ENCODE results near the gene WNT9A. TPM values are rescaled to one million over a fixed set of nuclear protein-coding genes. Genes with fewer than 3 reads are reported as not detected.
A peak's percentile ranks its signal among the peaks of the same experiment; 100 is the strongest.

The WNT9A gene
- total RNA-seq, 2 donors from 2014 or later = 1.2 to 1.7 TPM

- H3K27me3 Mint-ChIP-seq (ENCODE audit: insufficient read depth) = peaks cover 2% of the 10 kb centered on the region
- H3K9ac ChIP-seq (ENCODE audit: extremely low read depth, low read length, poor library complexity, severe bottlenecking) = no peak overlapping the region
- no peaks in the 10 kb centered on the region for H3K27me3 ChIP-seq (ENCODE audit: control insufficient read depth, insufficient read depth, low read length, poor library complexity, severe bottlenecking)
- H3K36me3 ChIP-seq (ENCODE audit: control insufficient read depth, insufficient read depth, low read length) = no peaks in the 10 kb centered on the region
- H3K9me3 Mint-ChIP-seq = no peaks in the 10 kb centered on the region
- H3K27ac Mint-ChIP-seq = no peak overlapping the region
- no peaks in the 10 kb centered on the region for H3K36me3 Mint-ChIP-seq (ENCODE audit: low read depth)
- DNase-seq = peak; percentile 68
- no peak overlapping the region for H3K4me3 ChIP-seq (ENCODE audit: low read length)
- TF ChIP-seq CTCF (conservative IDR thresholded peaks at IDR 0.05) = no peak
- H3K9me3 ChIP-seq (ENCODE audit: control insufficient read depth, low read length) = no peaks in the 10 kb centered on the region
- peak overlapping the region; percentile 52 for H3K4me3 Mint-ChIP-seq
- no peak overlapping the region for H3K27ac ChIP-seq (ENCODE audit: low read depth, low read length)
- 61 to 64% methylated on average over 10 to 18 of the region's 18 CpGs for WGBS, 2 experiments (ENCODE audit: insufficient coverage in 1 of 2, insufficient read length in 1 of 2)
- peaks cover 5% of the 10 kb centered on the region for H3K4me1 Mint-ChIP-seq
- peaks cover 10% of the 10 kb centered on the region for H3K4me1 ChIP-seq (ENCODE audit: control insufficient read depth, insufficient read depth, low read length)
Observed at GRCh38 chr1:227886503-227886961, 61.2 kb downstream of the WNT9A start.

- H3K36me3 ChIP-seq (ENCODE audit: control insufficient read depth, insufficient read depth, low read length) = no peaks in the 10 kb centered on the region
- peaks cover 10% of the 10 kb centered on the region for H3K4me1 ChIP-seq (ENCODE audit: control insufficient read depth, insufficient read depth, low read length)
- Mint-ChIP-seq H3K4me3 (peak overlapping the region; percentile 52), H3K27ac (peak overlapping the region; percentile 44), H3K27me3 (ENCODE audit: insufficient read depth) (peaks cover 3% of the 10 kb centered on the region), H3K4me1 (peaks cover 5% of the 10 kb centered on the region), H3K9me3 (no peaks in the 10 kb centered on the region), H3K36me3 (ENCODE audit: low read depth) (no peaks in the 10 kb centered on the region)
- H3K27ac ChIP-seq (ENCODE audit: low read depth, low read length) = no peak overlapping the region
- H3K9ac ChIP-seq (ENCODE audit: extremely low read depth, low read length, poor library complexity, severe bottlenecking) = no peak overlapping the region
- peaks cover 5% of the 10 kb centered on the region for H3K27me3 ChIP-seq (ENCODE audit: control insufficient read depth, insufficient read depth, low read length, poor library complexity, severe bottlenecking)
- WGBS, 2 experiments (ENCODE audit: insufficient coverage in 1 of 2, insufficient read length in 1 of 2) = 87 to 88% methylated on average over 9 to 14 of the region's 14 CpGs
- TF ChIP-seq CTCF (conservative IDR thresholded peaks at IDR 0.05) = no peak
- no peak overlapping the region for H3K4me3 ChIP-seq (ENCODE audit: low read length)
- DNase-seq = peak; percentile 57
- H3K9me3 ChIP-seq (ENCODE audit: control insufficient read depth, low read length) = no peaks in the 10 kb centered on the region
Observed at GRCh38 chr1:227885648-227886502, 61.9 kb downstream of the WNT9A start.

- Mint-ChIP-seq H3K36me3 (ENCODE audit: low read depth) (no peaks in the 10 kb centered on the region), H3K9me3 (no peaks in the 10 kb centered on the region), H3K27ac (peak overlapping the region; percentile 44), H3K4me3 (no peak overlapping the region), H3K27me3 (ENCODE audit: insufficient read depth) (peaks cover 8% of the 10 kb centered on the region), H3K4me1 (peaks cover 5% of the 10 kb centered on the region)
- Histone ChIP-seq H3K9me3 (ENCODE audit: control insufficient read depth, low read length) (no peaks in the 10 kb centered on the region), H3K4me3 (ENCODE audit: low read length) (no peak overlapping the region), H3K9ac (ENCODE audit: extremely low read depth, low read length, poor library complexity, severe bottlenecking) (no peak overlapping the region), H3K36me3 (ENCODE audit: control insufficient read depth, insufficient read depth, low read length) (no peaks in the 10 kb centered on the region), H3K27ac (ENCODE audit: low read depth, low read length) (no peak overlapping the region), H3K27me3 (ENCODE audit: control insufficient read depth, insufficient read depth, low read length, poor library complexity, severe bottlenecking) (peaks cover 12% of the 10 kb centered on the region), H3K4me1 (ENCODE audit: control insufficient read depth, insufficient read depth, low read length) (peaks cover 10% of the 10 kb centered on the region)
- 84 to 100% methylated on average over 1 to 8 of the region's 8 CpGs for WGBS, 2 experiments (ENCODE audit: insufficient coverage in 1 of 2, insufficient read length in 1 of 2)
- no peak for DNase-seq
- TF ChIP-seq CTCF (conservative IDR thresholded peaks at IDR 0.05) = no peak
Observed at GRCh38 chr1:227885135-227885647, 62.5 kb downstream of the WNT9A start.

Data from endodermal cell (in vitro differentiated cells).